ENCODE data around the gene MBP. TPM values are rescaled to one million over a fixed set of nuclear protein-coding genes. Genes with fewer than 3 reads are reported as not detected.

MBP gene
- total RNA-seq, 3 donors from 2014 or later: 37.9 to 48.5 (median 47.4) TPM

DNA sequence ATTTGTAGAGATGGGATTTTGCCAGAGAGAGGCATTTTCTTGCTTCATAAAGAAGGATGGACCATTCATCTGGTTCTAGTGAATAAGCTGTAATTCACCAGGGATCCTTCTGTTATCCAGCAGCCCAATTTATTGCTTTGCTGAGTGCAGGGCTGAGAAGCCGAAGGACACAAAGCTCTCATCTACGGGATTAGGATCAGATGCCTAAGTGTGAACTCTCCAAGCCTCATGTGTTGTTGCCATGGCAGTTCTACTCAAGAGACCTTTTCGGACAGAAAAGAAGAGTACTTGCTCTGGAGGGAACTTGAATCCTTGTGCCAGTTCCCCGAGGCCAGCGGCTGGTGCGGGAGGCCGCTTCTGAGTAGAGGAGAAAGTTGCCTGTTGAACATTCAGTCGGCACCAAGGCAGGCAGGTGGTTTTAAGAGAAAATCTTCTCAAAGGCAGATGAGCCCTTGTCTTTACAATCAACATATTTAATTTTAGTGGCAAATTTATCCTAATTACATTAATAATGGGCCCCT is 38.4 kb upstream of the MBP start:
- H3K36me3 ChIP-seq (ENCODE audit: low read depth): no peaks in the 10 kb centered on the region
- ATAC-seq (no peak), DNase-seq (no peak)
- H3K4me1 ChIP-seq (ENCODE audit: low read depth): no peaks in the 10 kb centered on the region
- H3K9me3 ChIP-seq: no peaks in the 10 kb centered on the region
- H3K4me3 ChIP-seq: no peak overlapping the region
- intact Hi-C loops (cut with DNase I, micrococcal nuclease): no loop called here
- TF ChIP-seq, protein P1, sequence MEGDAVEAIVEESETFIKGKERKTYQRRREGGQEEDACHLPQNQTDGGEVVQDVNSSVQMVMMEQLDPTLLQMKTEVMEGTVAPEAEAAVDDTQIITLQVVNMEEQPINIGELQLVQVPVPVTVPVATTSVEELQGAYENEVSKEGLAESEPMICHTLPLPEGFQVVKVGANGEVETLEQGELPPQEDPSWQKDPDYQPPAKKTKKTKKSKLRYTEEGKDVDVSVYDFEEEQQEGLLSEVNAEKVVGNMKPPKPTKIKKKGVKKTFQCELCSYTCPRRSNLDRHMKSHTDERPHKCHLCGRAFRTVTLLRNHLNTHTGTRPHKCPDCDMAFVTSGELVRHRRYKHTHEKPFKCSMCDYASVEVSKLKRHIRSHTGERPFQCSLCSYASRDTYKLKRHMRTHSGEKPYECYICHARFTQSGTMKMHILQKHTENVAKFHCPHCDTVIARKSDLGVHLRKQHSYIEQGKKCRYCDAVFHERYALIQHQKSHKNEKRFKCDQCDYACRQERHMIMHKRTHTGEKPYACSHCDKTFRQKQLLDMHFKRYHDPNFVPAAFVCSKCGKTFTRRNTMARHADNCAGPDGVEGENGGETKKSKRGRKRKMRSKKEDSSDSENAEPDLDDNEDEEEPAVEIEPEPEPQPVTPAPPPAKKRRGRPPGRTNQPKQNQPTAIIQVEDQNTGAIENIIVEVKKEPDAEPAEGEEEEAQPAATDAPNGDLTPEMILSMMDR (IDR thresholded peaks at IDR 0.05): no peak

GRCh38 chr18:77168811-77169311 is 36.3 kb upstream of the MBP start:
- no peak for ATAC-seq
- TF ChIP-seq, protein P1 (IDR thresholded peaks at IDR 0.05): no peak
- Histone ChIP-seq H3K4me3 (no peak overlapping the region), H3K36me3 (ENCODE audit: low read depth) (no peaks in the 10 kb centered on the region), H3K9me3 (no peaks in the 10 kb centered on the region), H3K4me1 (ENCODE audit: low read depth) (no peaks in the 10 kb centered on the region)
- no peak for DNase-seq
- intact Hi-C loops (cut with DNase I, micrococcal nuclease): no loop called here

- Histone ChIP-seq H3K36me3 (ENCODE audit: low read depth) (no peaks in the 10 kb centered on the region), H3K4me1 (ENCODE audit: low read depth) (no peaks in the 10 kb centered on the region), H3K9me3 (no peaks in the 10 kb centered on the region), H3K4me3 (no peak overlapping the region)
- DNase-seq: no peak
- no peak for ATAC-seq
- TF ChIP-seq, protein P1 (IDR thresholded peaks at IDR 0.05): no peak
- intact Hi-C loops (cut with DNase I, micrococcal nuclease): no loop called here
Observed at GRCh38 chr18:77167251-77167650, 34.7 kb upstream of the MBP start.

- Histone ChIP-seq H3K9me3 (no peaks in the 10 kb centered on the region), H3K4me1 (ENCODE audit: low read depth) (no peaks in the 10 kb centered on the region), H3K4me3 (no peak overlapping the region), H3K36me3 (ENCODE audit: low read depth) (no peaks in the 10 kb centered on the region)
- TF ChIP-seq, protein P1 (IDR thresholded peaks at IDR 0.05): no peak
- DNase-seq (no peak), ATAC-seq (no peak)
- intact Hi-C loops (cut with DNase I, micrococcal nuclease): no loop called here
Observed at GRCh38 chr18:77166523-77166922, 33.9 kb upstream of the MBP start.

DNA sequence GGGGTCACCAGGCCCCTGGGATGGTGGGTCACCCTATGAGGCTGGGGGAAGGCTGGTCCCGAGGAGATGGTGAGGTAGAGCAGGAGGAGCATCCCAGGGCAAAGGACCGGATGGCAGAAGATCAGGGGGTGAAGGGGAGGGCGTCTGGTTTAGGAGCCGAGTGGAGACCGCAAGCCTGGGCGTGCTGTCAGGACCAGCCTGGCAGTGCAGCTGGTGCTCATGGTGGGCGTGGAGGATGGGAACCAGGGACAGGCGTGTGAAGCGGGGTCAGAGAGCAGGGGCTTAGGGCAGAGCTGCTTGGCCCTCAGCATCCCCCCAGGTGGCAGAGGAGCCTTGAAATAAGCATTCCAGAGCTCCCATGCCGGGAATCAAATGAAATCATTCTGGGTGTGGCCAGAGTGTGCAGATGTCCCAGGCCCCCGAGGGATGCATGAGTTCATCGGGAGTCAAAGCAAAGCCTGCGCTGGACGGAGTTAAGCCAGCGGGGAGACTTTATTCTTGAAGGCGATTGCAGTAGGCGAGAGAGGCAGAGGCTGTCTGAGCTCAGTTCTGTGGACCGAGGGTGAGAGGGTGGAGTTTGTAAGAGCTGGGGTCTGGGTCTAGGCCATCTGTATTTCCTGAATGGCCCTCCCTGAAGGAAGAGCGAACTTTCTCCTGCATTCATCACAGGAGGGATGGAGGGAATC is 33.1 kb upstream of the MBP start:
- Histone ChIP-seq H3K36me3 (ENCODE audit: low read depth) (no peaks in the 10 kb centered on the region), H3K4me1 (ENCODE audit: low read depth) (no peaks in the 10 kb centered on the region), H3K9me3 (no peaks in the 10 kb centered on the region), H3K4me3 (no peak overlapping the region)
- peak; percentile 40 for ATAC-seq
- no peak for DNase-seq
- TF ChIP-seq, protein P1 (IDR thresholded peaks at IDR 0.05): no peak
- intact Hi-C loops (cut with DNase I, micrococcal nuclease): no loop called here

Data from mucosa of descending colon (tissue), 3 donors.